ENCODE data around the gene ADAMTS8.

ADAMTS8 gene

GRCh38 chr11:130436171-130436570, 7.8 kb upstream of the ADAMTS8 start:
- DNase-seq = no peak

DNA sequence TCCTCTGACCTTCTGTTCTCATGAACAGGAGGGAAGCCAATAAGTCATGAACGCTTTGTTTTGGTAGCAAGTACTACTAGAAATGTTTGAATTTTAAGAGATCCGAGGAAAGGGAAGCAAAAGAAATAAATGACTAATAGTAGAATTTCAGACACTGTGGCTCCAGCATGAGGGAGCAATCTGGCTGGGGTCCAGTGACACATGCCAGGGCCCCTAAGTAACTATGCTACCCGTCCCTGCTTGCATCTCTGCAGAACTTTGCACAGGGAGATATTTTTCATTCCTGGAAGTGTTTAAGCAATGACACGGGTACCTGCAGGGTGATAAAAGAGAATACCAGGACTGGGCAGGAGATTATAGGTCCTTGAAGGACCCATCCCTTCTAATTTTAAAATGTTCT, 7.3 kb upstream of the ADAMTS8 start:
- DNase-seq = no peak

DNA sequence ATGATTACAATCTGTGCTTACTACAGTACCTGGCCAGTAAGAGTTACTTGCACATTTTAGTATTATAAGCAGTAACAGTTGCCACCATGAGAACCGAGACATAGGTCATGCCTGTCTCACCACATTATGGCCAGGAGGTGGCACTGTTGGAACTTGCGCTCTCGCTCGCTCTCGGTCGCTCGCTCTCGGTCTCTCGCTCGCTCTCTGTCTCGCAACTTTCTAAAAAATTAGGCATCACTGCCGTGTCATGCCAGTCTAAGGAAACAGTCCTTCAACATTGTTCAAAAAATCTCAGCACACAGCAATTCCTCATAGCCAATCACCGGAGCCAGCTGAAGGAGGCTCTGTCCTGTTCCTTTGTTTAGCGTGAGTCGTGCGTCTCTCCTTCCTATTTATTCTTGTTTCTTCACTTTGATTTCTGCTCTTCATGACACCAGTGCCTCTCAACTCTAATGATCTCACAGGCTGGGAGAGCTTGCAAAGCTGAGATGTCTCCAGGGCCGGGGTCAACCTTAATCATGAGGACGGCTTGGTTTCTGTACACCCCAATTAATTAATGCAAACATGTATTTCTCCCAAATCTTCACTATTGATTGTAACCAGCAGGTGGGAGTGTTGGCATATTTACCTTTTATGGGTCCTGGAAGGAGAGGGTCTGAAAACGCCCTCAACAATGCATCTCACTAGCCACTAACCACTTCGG, 6.3 kb upstream of the ADAMTS8 start:
- DNase-seq = no peak

GRCh38 chr11:130433357-130433756, 4.9 kb upstream of the ADAMTS8 start:
- DNase-seq = no peak

DNA sequence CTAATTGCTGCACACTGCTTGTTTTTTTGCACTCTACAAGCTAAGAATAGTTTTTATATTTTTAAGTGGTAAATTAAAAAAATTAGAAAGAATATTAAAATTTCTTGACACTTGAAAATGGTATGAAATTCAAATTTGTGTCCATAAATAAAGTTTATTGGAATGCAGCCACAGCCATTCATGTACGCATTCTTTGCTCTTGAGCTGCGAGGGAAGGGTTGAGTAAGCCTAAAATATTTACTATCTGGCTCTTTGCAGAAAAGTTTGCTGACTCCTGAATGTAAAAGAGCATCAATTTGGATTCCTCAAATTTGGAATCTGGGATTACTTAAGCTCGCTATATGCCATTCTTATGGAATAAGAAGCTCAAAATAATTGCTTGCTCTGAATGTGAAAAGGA, 3.4 kb upstream of the ADAMTS8 start:
- no peak for DNase-seq

GRCh38 chr11:130431331-130431773, 2.9 kb upstream of the ADAMTS8 start:
- no peak for DNase-seq

- DNase-seq = no peak
Observed at GRCh38 chr11:130429983-130430382, 1.6 kb upstream of the ADAMTS8 start.

DNA sequence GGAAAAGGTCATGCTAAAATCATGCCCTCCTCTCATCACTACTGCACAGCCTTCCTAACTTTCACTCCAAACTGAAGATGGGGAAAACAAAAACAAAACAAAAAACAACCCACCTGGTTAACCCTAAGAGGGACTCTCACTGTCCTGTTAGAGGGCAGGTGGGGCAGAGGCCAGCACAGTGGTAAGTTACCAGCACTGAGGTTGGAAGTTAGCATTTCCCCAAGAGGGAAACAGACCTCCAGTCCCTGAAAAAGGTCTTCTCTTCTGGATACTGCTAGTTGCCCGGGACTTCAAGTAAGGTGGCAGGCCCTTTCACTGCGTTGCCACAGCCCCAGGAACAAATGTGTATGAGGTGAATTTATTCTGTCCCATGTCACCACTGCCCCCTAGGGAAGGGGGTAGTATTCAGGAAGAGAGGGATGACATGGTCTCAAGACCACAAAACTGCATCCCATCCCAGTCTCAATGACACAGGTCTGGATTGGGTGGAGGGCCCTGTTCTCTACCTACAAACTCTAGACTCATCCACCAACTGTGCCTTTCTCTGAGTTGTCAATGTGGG, 792 bp upstream of the ADAMTS8 start:
- no peak for DNase-seq

DNA sequence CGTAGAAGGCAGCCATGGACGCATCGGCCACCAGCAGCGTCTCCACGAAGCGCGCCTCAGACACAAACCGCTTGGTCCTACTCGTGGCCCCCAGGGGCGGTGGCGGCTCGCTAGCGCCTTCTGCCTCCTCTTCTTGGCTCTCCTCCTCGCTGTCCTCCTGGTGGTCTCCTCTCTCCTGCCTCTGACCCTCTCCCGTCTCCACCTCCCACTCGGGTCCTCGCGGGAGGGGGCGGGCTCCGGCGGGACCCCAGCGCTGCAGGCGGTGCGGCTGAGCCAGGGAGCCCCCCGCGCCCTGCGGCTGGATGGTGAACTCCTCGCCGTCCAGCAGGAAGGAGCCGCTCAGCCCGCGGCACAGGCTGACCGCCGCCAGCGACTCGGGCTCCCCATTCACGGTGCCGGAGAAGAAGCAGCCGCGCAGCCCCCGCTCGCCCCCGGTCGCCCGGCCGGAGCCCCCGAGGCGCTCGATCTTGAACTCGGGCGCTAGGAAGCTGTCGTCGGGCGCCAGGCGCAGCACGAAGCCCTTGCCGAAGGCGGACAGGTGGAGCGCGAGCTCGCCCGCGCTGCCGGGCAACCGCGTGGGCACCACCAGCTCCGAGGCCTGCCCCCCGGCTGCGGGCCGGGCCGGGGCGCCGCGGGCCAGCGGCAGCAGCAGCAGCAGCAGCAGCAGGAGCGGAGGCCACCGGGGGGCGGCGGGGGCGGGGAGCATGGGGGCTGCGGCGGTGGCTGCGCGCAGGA, 661 bp downstream of the ADAMTS8 start:
- no peak for DNase-seq

DNA sequence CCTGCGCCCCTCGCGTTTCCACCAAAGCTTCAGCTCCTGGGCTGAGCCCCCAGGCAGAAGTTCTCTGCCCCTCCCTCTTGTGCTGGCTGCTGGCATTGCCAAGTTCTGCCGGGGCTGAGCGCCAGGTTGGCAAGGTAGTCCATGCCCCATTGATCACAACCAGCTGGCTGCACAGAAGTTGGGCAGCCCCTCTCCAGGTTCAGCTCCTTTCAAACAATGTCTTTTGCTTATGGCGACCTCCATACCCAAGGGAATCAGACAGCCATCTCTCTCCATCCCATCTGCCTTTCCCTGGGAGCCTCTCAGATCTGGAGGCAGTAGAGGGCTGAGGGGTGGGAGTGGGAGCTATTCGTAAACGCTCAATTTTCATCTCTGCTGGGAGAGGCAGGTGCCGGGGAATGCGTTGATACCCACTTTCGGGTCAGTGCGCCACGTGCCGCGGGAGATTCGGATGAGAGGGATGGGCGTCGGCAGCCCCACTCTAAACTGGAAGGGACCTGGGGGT, 1.5 kb downstream of the ADAMTS8 start:
- DNase-seq = no peak

DNA sequence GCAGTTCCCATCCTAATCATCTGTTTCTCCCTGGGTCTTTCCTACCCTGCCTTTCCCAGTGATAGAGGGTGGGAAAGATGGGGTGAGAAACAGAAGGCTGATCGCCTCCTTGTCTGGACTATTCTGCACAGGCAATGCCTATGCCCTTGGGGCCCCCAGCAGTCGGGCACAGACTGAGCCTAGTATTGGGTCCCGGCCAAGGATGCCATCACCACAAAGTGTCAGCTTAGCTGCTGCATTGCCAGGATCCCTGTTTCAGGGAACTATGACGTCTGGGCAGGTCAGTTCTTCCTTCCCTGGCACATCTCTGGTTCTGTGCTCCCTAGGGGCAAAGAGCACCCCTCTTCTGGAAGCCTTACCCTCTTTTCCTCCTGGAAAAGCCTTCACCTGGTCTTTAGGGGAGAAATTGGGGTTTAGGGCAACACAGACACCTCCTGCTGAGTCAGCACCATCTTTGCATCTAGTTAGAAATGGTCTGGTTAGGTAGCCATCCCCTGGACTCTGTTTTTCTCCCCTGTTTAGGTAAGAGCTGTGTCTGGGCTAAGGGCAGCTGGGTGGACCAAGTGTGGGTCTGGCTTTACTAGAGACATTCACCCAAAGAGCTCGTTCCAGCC, 2.1 kb downstream of the ADAMTS8 start:
- no peak for DNase-seq

GRCh38 chr11:130425156-130425555, 3.3 kb downstream of the ADAMTS8 start:
- no peak for DNase-seq

DNA sequence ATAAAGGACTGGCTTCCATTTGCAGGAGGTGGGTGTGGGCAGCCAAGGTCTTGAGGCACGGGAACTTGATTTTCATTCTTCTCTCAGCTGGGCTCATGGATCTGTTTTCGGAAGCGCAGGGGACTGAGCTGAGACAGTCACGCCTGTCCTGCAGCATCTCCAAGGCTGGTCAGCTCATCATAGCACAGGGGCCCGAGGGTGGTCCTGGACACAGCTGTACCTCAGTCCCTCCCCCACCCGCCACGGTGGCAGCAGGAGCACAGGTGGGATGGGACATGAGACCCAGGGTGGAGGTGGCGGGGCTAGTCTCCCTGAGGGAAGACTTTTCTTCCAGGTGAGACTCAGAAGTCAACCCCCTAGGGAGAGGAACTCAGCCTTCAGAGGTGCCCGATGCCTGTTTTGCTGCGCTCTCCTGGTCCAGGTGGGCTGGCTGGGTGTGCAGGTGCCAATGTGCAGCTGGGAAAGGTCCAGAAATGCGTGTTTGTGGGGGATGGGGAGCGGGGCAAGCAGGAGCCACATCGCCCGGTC, 3.7 kb downstream of the ADAMTS8 start:
- no peak for DNase-seq

DNA sequence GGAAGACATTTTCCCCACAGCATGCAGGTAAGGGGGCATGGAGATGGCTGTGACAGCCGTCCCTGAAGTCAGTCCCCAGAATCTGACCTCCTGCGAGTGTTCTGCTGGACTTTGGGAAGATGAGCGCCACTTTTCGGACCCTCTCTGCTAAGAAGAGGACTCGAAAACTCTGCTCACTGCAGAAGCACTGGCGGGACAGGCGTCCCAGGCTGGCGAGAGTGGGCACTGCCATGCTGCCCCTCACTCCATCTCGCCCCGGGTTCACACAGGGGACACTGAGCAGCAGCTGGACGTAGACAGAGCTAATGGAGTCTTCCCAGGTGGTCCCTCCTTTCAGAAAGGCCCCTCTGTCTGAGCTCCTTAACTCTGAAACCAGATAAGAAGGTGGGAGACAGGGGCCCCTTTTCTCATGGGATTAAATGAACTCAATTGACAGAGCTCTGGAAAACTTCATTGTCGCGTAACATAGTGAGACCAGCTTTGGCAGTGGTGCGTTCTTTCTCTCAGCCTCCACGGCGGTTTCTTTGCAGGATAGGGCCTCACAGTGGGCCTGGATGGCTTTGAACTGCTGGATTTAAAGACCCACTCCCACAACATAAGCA, 4.8 kb downstream of the ADAMTS8 start:
- no peak for DNase-seq

DNA sequence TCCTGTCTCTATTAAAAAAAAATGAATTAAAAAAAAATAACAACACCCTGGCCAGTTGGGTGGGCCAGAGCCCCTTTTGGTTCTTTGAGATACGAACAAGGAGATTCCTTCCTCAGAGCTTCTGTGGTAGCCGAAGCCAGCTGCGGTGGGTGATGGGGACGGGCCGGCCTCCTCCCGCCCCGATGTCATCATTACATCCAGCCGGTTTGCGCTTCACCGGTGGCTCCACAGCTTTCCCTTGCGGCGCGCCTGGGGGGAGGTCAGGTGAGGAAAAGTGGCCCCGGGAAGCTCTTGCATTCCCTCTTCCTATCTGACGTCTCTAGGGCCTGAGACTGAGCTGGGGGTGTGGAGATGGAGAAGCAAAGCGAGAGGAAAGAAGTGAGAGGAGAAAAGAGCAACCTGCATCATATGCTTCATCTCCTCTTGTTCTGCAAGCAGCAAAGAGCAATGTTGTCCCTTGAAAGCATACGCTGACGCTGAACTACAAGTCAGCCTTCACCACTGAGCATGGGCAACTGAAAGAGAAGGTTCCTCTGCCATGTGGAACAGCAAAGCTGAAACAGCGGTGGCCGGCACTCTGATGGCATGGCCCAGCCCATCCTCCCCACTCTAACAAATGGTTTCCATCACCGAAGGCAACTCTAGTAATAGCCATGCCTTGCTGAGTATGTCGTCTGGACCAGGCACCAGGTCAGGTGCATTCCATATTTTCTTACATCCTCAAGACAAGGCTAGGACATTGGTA, 6.0 kb downstream of the ADAMTS8 start:
- DNase-seq = no peak

GRCh38 chr11:130421697-130422096, 6.7 kb downstream of the ADAMTS8 start:
- no peak for DNase-seq

- DNase-seq = no peak
Observed at GRCh38 chr11:130421199-130421585, 7.2 kb downstream of the ADAMTS8 start.

DNA sequence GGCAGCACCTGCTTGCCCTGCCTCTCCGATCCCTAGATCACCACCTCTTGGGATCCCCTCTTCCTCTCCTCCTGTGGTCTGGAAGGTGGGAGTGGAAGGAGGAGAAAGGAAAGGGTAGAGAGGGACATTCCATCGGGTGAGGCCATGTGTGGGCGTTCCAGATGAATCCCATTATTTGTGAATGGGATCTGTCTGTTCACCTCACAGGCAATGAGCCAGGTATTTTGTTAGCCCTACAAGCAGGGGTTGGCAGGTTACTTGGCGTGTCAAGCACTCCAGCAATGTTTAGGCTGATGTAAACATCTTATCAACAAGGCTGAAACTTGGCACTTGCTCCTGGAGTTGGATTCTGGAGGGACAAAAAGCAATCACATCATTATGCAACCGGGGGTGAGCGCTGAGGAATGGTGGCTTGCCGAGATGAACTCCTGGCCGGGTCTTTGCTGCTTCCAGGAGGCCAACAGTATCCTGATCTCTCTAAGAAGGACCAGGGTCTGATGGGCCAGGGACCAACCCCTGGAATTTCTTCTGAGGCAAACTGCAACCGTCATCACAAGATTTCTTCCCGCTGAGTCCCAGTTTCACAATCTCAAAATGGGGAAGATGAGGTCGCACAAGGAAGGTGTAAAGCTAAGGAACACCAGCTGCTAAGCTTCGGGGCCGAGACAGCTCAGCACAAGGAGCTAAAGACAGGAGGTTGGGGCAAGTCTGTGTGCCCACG, 7.8 kb downstream of the ADAMTS8 start:
- no peak for DNase-seq

GRCh38 chr11:130418756-130419155, 9.7 kb downstream of the ADAMTS8 start:
- DNase-seq = no peak

GRCh38 chr11:130418210-130418609, 10.2 kb downstream of the ADAMTS8 start:
- no peak for DNase-seq

GRCh38 chr11:130416906-130417305, 11.5 kb downstream of the ADAMTS8 start:
- DNase-seq = no peak

GRCh38 chr11:130416530-130416882, 11.9 kb downstream of the ADAMTS8 start:
- DNase-seq = no peak
